ENCODE measurements around the gene USB1.
A peak's percentile ranks its signal among the peaks of the same experiment; 100 is the strongest.

- TF ChIP-seq, protein P1, sequence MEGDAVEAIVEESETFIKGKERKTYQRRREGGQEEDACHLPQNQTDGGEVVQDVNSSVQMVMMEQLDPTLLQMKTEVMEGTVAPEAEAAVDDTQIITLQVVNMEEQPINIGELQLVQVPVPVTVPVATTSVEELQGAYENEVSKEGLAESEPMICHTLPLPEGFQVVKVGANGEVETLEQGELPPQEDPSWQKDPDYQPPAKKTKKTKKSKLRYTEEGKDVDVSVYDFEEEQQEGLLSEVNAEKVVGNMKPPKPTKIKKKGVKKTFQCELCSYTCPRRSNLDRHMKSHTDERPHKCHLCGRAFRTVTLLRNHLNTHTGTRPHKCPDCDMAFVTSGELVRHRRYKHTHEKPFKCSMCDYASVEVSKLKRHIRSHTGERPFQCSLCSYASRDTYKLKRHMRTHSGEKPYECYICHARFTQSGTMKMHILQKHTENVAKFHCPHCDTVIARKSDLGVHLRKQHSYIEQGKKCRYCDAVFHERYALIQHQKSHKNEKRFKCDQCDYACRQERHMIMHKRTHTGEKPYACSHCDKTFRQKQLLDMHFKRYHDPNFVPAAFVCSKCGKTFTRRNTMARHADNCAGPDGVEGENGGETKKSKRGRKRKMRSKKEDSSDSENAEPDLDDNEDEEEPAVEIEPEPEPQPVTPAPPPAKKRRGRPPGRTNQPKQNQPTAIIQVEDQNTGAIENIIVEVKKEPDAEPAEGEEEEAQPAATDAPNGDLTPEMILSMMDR (conservative IDR thresholded peaks at IDR 0.05; ENCODE audit: low read depth in 2 of 2), result peak; percentile 14 to 80; a peak in 3 of 4 replicates
- TF ChIP-seq POLR2AphosphoS5 (IDR thresholded peaks at IDR 0.05; ENCODE audit: low read depth) (no peak), EZH2phosphoT487 (IDR thresholded peaks at IDR 0.05; ENCODE audit: unreplicated experiment) (no peak), CREB1 (CRISPR knock-in tag; IDR thresholded peaks at IDR 0.05; ENCODE audit: low read depth) (no peak), EZH2 (IDR thresholded peaks at IDR 0.05; ENCODE audit: low read depth, unreplicated experiment) (no peak), REST (IDR thresholded peaks at IDR 0.05; ENCODE audit: unreplicated experiment) (no peak), JUNB (IDR thresholded peaks at IDR 0.05; ENCODE audit: unreplicated experiment) (no peak), STAT1 (IDR thresholded peaks at IDR 0.05; ENCODE audit: unreplicated experiment) (no peak), ZNF114 (CRISPR knock-in tag; IDR thresholded peaks at IDR 0.05) (no peak)
- TF ChIP-seq, protein P2, sequence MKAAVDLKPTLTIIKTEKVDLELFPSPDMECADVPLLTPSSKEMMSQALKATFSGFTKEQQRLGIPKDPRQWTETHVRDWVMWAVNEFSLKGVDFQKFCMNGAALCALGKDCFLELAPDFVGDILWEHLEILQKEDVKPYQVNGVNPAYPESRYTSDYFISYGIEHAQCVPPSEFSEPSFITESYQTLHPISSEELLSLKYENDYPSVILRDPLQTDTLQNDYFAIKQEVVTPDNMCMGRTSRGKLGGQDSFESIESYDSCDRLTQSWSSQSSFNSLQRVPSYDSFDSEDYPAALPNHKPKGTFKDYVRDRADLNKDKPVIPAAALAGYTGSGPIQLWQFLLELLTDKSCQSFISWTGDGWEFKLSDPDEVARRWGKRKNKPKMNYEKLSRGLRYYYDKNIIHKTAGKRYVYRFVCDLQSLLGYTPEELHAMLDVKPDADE (IDR thresholded peaks at IDR 0.05), result no peak
Observed at GRCh38 chr16:57977418-57978069, 23.7 kb upstream of the USB1 start.

All from GM23338 (cell line).